Activated T-helper 2 cell treated with anti-CD3 and anti-CD28 coated beads, Interferon-gamma antibody, Interleukin-2, Interleukin-4, amounts not matched to agents 10 μg/mL and 5 μg/mL and 100 μg/mL, durations not matched to agents 14 hours and 24 hours and 36 hours (primary cell): ENCODE results near the gene ASIC1. TPM values are rescaled to one million over a fixed set of nuclear protein-coding genes. Genes with fewer than 3 reads are reported as not detected.
"Not testable (repeated sequence)": the region's sequence is repeated elsewhere in the genome, so short reads cannot be mapped to it uniquely, and the experiment has no call there.

ENCODE experiments used
- DNase-seq: peaks from one replicate; pipeline ENCODE4 v3.0.0; 2021; ENCODE audit warnings: low spot score
- H3K27ac Mint-ChIP-seq: one replicate; pipeline ENCODE4 v1.8.0; 2021; ENCODE audit warnings: mixed read lengths
- H3K27me3 Mint-ChIP-seq: one replicate; pipeline ENCODE4 v1.8.0; 2021; ENCODE audit warnings: low read depth, mixed read lengths
- H3K36me3 Mint-ChIP-seq: one replicate; pipeline ENCODE4 v1.8.0; 2021; ENCODE audit warnings: low read depth, mixed read lengths
- H3K4me1 Mint-ChIP-seq: one replicate; pipeline ENCODE4 v1.8.0; 2021; ENCODE audit warnings: low read depth, mixed read lengths
- H3K4me3 Mint-ChIP-seq: one replicate; pipeline ENCODE4 v1.8.0; 2021; ENCODE audit warnings: low read depth, mild to moderate bottlenecking, moderate library complexity, mixed read lengths
- H3K9me3 Mint-ChIP-seq: one replicate; pipeline ENCODE4 v1.8.0; 2021; ENCODE audit warnings: mixed read lengths
- intact Hi-C: fragments of 100-400 bp; cut with micrococcal nuclease; formaldehyde crosslinking; loops from one replicate; pipeline ENCODE4 v1.15.1; 2023
- total RNA-seq: library from RNA; stranded (reverse); gene quantifications from 2 replicates; pipeline ENCODE4 v1.2.3, GENCODE V29; 2022

Gene ASIC1
- total RNA-seq, 1 donor from 2014 or later = 20.7 TPM

DNA sequence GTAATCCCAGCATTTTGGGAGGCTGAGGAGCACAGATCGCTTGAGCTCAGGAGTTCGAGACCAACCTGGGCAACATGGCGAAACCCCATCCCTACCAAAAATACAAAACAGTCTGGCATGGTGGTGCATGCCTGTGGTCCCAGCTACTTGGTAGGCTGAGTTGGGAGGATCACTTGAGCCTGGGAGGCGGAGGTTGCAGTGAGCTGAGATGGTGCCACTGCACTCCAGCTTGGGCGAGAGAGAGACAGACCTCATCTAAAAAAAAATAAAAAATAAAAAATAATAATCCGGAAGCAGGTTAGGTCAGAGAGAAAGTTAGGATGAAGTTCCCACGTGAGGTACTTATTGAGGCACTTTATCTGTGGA lies 27.0 kb downstream of the ASIC1 start:
- intact Hi-C loops = not testable (repeated sequence)

DNA sequence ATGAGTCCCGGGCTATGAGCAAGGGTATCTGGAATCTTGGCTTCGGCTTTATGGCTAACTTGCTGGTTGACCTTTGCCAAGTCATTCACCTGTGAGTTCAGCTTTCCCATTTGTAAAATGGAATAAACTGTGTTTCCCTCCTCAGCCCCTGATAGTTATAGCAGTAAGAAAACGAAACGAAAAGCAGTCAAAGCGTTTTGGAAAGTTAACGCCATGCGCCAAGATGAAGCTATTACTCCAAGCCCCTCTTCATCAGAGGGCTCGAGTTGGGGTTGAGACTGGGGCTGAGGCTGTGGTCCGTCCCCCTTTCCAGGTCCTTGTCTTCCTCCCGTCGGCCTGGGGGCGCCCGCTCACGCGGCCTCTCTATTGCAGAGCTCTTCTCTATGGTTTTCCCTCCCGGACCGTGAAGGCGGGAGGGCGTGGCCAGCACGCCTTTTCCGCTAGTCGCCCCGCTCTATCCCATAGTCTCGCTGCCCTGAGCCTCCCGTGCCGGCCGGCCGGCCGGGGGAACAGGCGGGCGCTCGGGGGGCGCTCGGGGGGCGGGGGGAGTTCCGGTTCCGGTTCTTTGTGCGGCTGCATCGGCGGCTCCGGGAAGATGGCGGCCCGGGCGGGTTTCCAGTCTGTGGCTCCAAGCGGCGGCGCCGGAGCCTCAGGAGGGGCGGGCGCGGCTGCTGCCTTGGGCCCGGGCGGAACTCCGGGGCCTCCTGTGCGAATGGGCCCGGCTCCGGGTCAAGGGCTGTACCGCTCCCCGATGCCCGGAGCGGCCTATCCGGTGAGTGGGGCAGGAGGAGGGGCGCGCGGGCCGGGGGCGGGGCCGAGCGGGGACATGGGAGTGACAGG lies 27.6 kb downstream of the ASIC1 start, which contains the start of gene SMARCD1:
Gene SMARCD1, plus strand, starts transcription at position 568 of the 840 bp plus-strand sequence. Its CDS starts 28 bp downstream, at position 596.
- Mint-ChIP-seq H3K27me3 (no peaks in the 10 kb centered on the region), H3K4me3 (peak within 1 kb of the TSS; percentile 88), H3K9me3 (no peaks in the 10 kb centered on the region), H3K27ac (peak within 1 kb of the TSS; percentile 93), H3K36me3 (peaks cover 33% of the 10 kb centered on the region), H3K4me1 (peaks cover 29% of the 10 kb centered on the region)
- peak; percentile 77 for DNase-seq
- intact Hi-C loops = loop anchor here (1.0 to 5.0 kb wide), 2 partner anchors 26 to 317 kb away; partner anchors contain the start of gene LARP4

More for the DNA sequence above, 27.0 kb downstream of the ASIC1 start:
- Mint-ChIP-seq H3K4me3 (peak overlapping the region; percentile 88), H3K4me1 (peaks cover 29% of the 10 kb centered on the region), H3K36me3 (peaks cover 28% of the 10 kb centered on the region), H3K27ac (peak overlapping the region; percentile 93)
- not testable (repeated sequence) for DNase-seq, H3K9me3 Mint-ChIP-seq, H3K27me3 Mint-ChIP-seq

DNA sequence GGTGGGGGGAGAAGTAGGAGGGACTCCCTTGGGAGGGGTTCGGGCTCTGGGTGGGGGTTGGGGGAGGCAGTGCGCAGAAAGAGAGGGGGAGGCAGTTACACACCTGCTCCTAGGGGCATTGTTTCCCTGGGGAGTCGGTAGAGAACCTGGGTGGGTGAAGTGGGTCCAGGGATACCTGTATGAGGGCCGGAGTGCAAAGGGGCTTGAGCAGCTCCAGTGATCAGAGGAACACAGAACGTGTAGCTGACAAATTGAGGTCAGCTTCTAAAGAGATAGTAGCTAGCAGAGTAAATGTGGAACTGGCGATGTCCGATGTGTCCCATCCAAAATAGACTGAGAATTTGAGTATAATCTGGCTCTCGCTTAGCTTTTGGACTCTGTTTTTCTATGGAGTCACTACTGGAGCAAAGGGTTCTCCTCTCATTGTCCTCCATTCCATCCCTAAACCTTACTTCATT lies 28.2 kb downstream of the ASIC1 start:
- Mint-ChIP-seq H3K4me3 (peak overlapping the region; percentile 78), H3K27me3 (no peaks in the 10 kb centered on the region), H3K27ac (peak overlapping the region; percentile 71), H3K9me3 (no peaks in the 10 kb centered on the region), H3K36me3 (peaks cover 38% of the 10 kb centered on the region), H3K4me1 (peaks cover 29% of the 10 kb centered on the region)
- no peak for DNase-seq
- intact Hi-C loops = loop anchor here (1.0 to 5.0 kb wide), 2 partner anchors 26 to 317 kb away; partner anchors contain the start of gene LARP4

DNA sequence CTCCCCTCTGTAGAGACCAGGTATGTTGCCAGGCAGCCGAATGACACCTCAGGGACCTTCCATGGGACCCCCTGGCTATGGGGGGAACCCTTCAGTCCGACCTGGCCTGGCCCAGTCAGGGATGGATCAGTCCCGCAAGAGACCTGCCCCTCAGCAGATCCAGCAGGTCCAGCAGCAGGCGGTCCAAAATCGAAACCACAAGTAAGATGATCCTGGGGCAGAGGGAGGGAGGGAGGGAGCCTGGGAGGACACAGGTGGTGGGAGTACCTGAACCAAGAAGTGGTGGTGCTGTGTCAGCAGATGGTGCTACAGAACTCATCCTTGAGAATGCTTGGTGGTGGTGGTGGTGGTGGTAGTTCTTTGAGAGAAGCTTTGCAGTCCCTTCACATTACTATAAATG lies 28.8 kb downstream of the ASIC1 start:
- Mint-ChIP-seq H3K9me3 (no peaks in the 10 kb centered on the region), H3K27me3 (no peaks in the 10 kb centered on the region), H3K4me3 (peak overlapping the region; percentile 78), H3K27ac (peak overlapping the region; percentile 71), H3K4me1 (peaks cover 29% of the 10 kb centered on the region), H3K36me3 (peaks cover 41% of the 10 kb centered on the region)
- no peak for DNase-seq
- intact Hi-C loops = loop anchor here (5.0 kb wide), 1 partner anchor 316 kb away; the partner anchor contains the start of gene LARP4

DNA sequence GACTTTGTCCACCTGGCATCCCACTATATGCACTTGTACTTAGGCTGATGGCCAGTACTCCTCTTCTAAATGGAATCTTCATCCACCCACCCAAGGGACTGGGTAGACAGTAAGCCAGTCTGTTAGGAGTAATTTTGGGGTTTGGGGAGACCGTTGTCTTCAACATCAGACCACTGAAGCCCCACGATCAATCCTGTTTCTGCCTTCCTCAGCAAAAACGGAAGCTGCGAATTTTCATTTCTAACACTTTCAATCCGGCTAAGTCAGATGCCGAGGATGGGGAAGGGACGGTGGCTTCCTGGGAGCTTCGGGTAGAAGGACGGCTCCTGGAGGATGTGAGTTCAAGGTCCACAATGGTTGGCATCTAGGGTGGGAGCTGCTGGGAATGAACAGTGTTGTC lies 29.8 kb downstream of the ASIC1 start:
- Mint-ChIP-seq H3K4me1 (peaks cover 29% of the 10 kb centered on the region), H3K27ac (no peak overlapping the region), H3K4me3 (peak overlapping the region; percentile 9), H3K36me3 (peaks cover 51% of the 10 kb centered on the region), H3K9me3 (no peaks in the 10 kb centered on the region), H3K27me3 (no peaks in the 10 kb centered on the region)
- intact Hi-C loops = loop anchor here (5.0 kb wide), 1 partner anchor 315 kb away; the partner anchor contains the start of gene LARP4
- no peak for DNase-seq

DNA sequence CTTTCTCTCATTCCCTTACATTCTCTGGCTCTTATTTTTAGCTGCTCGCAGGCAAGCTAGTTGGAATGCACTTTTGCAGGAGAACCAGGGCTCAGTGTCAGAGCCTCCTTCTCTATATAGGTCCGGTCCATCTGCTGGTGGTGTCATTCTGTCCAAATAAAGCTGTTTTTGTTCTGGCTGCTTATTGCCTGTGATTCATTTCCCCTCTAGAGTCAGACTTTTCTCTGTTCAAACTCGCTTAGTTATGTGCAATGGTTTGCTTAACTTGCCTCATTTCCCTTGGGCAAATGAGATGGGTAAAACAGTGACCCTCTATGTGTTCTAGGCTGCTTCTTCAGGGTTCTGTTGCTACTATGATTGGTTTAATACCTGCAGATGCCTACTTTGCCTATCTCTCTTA lies 30.6 kb downstream of the ASIC1 start:
- intact Hi-C loops = loop anchor here (2.0 to 5.0 kb wide), 2 partner anchors 79 to 314 kb away; partner anchors contain the start of genes CERS5 and LARP4
- Mint-ChIP-seq H3K4me3 (peak overlapping the region; percentile 27), H3K27ac (no peak overlapping the region), H3K9me3 (no peaks in the 10 kb centered on the region), H3K4me1 (peaks cover 29% of the 10 kb centered on the region), H3K27me3 (no peaks in the 10 kb centered on the region), H3K36me3 (peaks cover 51% of the 10 kb centered on the region)
- no peak for DNase-seq

DNA sequence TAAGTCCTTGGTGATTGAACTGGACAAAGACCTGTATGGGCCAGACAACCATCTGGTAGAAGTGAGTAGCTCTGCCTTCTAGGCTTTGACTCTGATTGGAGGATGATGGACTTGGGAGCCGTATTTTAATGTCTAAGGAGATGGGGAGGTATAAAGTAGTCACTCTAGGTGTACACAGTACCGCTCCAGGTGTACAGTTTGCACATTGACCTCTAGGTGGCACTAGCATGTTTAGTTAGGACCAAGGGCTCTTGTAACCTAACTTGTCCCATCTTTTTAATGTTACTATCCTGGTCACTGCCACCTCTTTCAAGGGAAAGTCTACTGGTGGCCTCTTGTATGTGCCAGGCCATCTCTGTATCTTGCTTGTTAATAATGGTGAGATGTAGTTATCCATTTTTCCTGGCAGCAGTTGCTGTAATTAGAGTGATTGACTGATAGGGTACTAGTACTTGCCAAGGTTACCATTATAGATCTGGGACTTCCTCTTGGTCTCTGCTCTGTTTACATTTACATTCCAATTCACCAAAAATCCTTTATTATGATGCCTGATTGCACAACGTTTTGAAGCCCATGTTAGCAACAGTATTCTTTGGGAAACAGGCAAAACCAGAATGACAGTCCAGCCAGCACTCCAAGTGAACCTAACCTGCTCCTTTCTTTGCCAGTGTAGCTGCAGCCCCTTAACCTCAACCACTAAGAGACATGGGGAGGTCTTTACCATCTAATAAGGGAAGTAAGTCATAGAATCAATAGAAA lies 31.4 kb downstream of the ASIC1 start:
- H3K36me3 Mint-ChIP-seq = peaks cover 55% of the 10 kb centered on the region
- H3K4me3 Mint-ChIP-seq = no peak overlapping the region
- peaks cover 26% of the 10 kb centered on the region for H3K4me1 Mint-ChIP-seq
- no peaks in the 10 kb centered on the region for H3K9me3 Mint-ChIP-seq
- no peaks in the 10 kb centered on the region for H3K27me3 Mint-ChIP-seq
- peak overlapping the region; percentile 2 for H3K27ac Mint-ChIP-seq
- intact Hi-C loops = loop anchor here (2.0 to 5.0 kb wide), 2 partner anchors 78 to 314 kb away; partner anchors contain the start of genes CERS5 and LARP4
- peak; percentile 43 for DNase-seq

DNA sequence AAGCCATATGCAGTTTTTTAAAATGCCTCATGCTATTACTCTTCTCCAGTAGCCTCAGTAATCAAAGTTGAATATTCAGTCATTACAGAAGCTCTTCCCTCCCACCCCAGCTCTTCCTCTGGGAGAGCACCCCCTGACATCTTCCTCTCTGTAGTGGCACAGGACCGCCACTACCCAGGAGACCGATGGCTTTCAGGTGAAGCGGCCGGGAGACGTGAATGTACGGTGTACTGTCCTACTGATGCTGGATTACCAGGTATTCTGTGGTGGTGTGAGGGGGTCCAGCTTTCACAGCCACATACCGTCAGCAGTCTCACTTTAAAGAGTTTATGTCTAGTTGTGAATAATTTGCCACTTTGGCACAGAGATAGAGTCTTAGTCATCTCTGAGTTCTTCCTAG lies 32.3 kb downstream of the ASIC1 start:
- DNase-seq = no peak
- intact Hi-C loops = loop anchor here (2.0 to 5.0 kb wide), 2 partner anchors 77 to 313 kb away; partner anchors contain the start of genes CERS5 and LARP4
- H3K4me1 Mint-ChIP-seq = peaks cover 26% of the 10 kb centered on the region
- H3K36me3 Mint-ChIP-seq = peaks cover 64% of the 10 kb centered on the region
- H3K9me3 Mint-ChIP-seq = no peaks in the 10 kb centered on the region
- H3K4me3 Mint-ChIP-seq = no peak overlapping the region
- no peaks in the 10 kb centered on the region for H3K27me3 Mint-ChIP-seq
- H3K27ac Mint-ChIP-seq = no peak overlapping the region

DNA sequence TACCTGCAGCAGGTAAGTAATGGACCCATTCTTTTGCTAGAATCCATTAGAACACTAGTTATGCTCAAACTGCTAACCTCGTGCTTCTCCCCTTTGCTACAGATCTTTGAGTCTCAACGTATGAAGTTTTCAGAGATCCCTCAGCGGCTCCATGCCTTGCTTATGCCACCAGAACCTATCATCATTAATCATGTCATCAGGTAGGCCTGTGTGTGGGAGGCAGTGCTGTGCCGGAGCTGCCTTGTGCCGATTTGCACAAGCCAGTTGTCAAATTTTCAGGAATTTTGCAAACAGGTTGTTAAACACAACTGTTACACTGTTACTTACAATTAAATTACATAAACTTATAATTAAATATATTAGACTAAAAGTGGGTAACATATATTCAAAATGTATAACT lies 33.0 kb downstream of the ASIC1 start:
- peaks cover 26% of the 10 kb centered on the region for H3K4me1 Mint-ChIP-seq
- H3K27me3 Mint-ChIP-seq = no peaks in the 10 kb centered on the region
- H3K4me3 Mint-ChIP-seq = no peak overlapping the region
- intact Hi-C loops = no loop called here
- H3K27ac Mint-ChIP-seq = no peak overlapping the region
- H3K9me3 Mint-ChIP-seq = no peaks in the 10 kb centered on the region
- H3K36me3 Mint-ChIP-seq = peaks cover 70% of the 10 kb centered on the region
- DNase-seq = no peak

DNA sequence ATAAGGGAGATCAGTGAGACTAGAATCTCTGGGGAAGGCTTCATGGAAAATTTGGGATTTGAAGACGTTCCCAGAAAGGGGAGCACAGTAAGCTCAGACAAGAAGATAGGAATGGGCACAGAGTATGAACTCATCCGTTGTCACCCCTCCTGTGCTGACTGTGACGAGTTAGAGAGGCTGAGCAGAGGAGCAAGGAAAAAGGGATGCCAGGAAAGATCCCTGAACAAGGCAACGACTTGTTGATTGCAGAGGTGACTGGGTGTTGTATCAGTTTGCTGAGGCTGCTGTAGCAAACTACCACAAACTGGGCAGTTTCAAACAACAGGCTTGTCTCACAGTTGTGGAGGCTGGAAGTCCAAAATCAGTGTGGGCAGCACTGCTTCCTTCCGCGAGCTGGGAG lies 40.6 kb downstream of the ASIC1 start:
- H3K36me3 Mint-ChIP-seq = peaks cover 80% of the 10 kb centered on the region
- peaks cover 2% of the 10 kb centered on the region for H3K4me1 Mint-ChIP-seq
- no peak for DNase-seq
- intact Hi-C loops = no loop called here
- no peaks in the 10 kb centered on the region for H3K9me3 Mint-ChIP-seq
- no peak overlapping the region for H3K4me3 Mint-ChIP-seq
- H3K27ac Mint-ChIP-seq = no peak overlapping the region
- no peaks in the 10 kb centered on the region for H3K27me3 Mint-ChIP-seq

DNA sequence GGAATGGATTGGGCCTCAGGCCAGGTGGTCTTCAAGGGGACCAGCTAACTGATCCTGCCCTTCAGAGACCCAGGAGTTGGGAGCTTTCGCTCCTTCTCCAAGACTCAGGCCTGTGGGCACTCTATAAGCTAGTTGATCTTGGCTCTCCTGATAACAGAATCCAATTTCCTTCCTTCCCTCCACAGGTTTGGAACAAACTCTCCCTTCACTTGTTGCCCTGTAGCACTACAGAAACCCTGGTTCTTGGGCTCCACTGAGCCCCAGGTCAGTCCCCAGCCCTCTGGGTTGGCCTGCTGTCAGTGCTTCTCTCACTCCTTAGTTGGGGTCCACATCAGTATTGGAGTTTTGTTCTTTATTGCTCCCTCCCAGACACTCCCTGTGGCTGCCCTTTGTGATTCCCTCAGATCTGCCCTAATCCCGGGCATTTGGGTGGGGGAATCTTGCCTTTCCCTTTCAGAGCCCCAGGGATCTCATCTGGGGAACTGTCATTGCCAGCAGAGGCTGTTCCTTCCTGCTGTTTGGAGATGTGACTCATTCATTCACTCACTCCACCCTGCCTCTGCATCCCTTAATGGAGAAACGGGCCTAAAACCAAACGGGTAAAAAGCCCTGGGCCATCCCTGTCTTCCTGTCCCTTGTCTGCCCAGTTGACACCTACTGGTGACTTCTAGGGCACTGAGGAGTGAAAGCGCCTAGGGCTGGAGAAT lies 42.1 kb downstream of the ASIC1 start:
- Mint-ChIP-seq H3K27me3 (no peaks in the 10 kb centered on the region), H3K27ac (no peak overlapping the region), H3K36me3 (peaks cover 70% of the 10 kb centered on the region), H3K4me1 (peaks cover 3% of the 10 kb centered on the region), H3K4me3 (no peak overlapping the region), H3K9me3 (no peaks in the 10 kb centered on the region)
- intact Hi-C loops = no loop called here
- DNase-seq = no peak

DNA sequence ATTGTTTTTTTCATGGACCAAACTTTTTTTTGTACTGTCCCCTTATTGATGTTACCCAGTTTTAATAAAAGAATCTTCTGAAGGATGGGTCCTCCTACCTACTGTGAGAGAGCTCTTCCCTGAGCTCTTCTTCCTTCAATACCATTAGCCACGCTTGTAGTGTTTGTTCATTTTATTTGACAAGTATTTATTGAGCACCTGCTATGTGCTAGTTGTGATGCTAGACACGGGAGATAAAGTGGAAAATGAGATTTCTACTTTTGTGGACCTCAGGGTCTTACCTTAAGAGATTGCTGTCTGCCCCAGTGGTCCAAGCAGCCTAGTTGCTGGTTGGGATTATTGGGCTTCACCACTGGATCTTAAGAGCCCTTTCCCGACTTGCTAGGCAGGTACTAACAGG lies 43.2 kb downstream of the ASIC1 start:
- no peak overlapping the region for H3K27ac Mint-ChIP-seq

More for the DNA sequence above, 43.2 kb downstream of the ASIC1 start:
- H3K36me3 Mint-ChIP-seq = peaks cover 59% of the 10 kb centered on the region
- no peak for DNase-seq
- intact Hi-C loops = no loop called here
- no peak overlapping the region for H3K4me3 Mint-ChIP-seq
- H3K27me3 Mint-ChIP-seq = no peaks in the 10 kb centered on the region
- H3K4me1 Mint-ChIP-seq = peaks cover 3% of the 10 kb centered on the region
- no peaks in the 10 kb centered on the region for H3K9me3 Mint-ChIP-seq
